Measurements from ENCODE around the gene ZBTB25.
A peak's percentile ranks its signal among the peaks of the same experiment; 100 is the strongest.
"Not testable (repeated sequence)": the region's sequence is repeated elsewhere in the genome, so short reads cannot be mapped to it uniquely, and the experiment has no call there.

Gene ZBTB25

GRCh38 chr14:64503434-64504309 lies at the start of gene ZBTB25:
TSS of gene ZBTB25 (minus strand) at chr14:64503838. CDS start at chr14:64490533, 13,305 bp downstream.
- peak; percentile 67 to 71 for ATAC-seq

GRCh38 chr14:64550621-64551333 lies 47.1 kb upstream of the ZBTB25 start:
- ATAC-seq: no peak

- ATAC-seq: peak; percentile 94 to 95
Observed at GRCh38 chr14:64549791-64550620, 46.4 kb upstream of the ZBTB25 start, which contains the start of gene PPP1R36. TSS of gene PPP1R36 (plus strand) at chr14:64549961. CDS start at chr14:64549998, 37 bp downstream.

GRCh38 chr14:64549016-64549415 lies 45.4 kb upstream of the ZBTB25 start:
- no peak for ATAC-seq

GRCh38 chr14:64544607-64545312 lies 41.1 kb upstream of the ZBTB25 start:
- no peak for ATAC-seq

GRCh38 chr14:64542836-64543201 lies 39.2 kb upstream of the ZBTB25 start:
- no peak for ATAC-seq

- ATAC-seq: no peak
Observed at GRCh38 chr14:64541972-64542835, 38.6 kb upstream of the ZBTB25 start.

- ATAC-seq: no peak
Observed at GRCh38 chr14:64541261-64541971, 37.8 kb upstream of the ZBTB25 start.

GRCh38 chr14:64540208-64541202 lies 36.9 kb upstream of the ZBTB25 start, which contains the start of gene HSPA2:
TSS of gene HSPA2 (plus strand) at chr14:64540741. CDS start at chr14:64540850, 109 bp downstream.
- ATAC-seq: peak; percentile 94 to 96

- no peak for ATAC-seq
Observed at GRCh38 chr14:64536488-64537245, 33.0 kb upstream of the ZBTB25 start.

- no peak for ATAC-seq
Observed at GRCh38 chr14:64531567-64531966, 27.9 kb upstream of the ZBTB25 start.

GRCh38 chr14:64525354-64525753 lies 21.7 kb upstream of the ZBTB25 start:
- no peak for ATAC-seq

- no peak for ATAC-seq
Observed at GRCh38 chr14:64522591-64523355, 19.1 kb upstream of the ZBTB25 start.

GRCh38 chr14:64520699-64521098 lies 17.1 kb upstream of the ZBTB25 start:
- peak; percentile 74 to 78 for ATAC-seq

GRCh38 chr14:64518229-64518628 lies 14.6 kb upstream of the ZBTB25 start:
- no peak for ATAC-seq

GRCh38 chr14:64517667-64518066 lies 14.0 kb upstream of the ZBTB25 start:
- not testable (repeated sequence) for ATAC-seq

GRCh38 chr14:64516969-64517368 lies 13.3 kb upstream of the ZBTB25 start:
- ATAC-seq: peak in 1 of 2 donors; percentile 37
